NCI-H2081 treated with DMSO at 0.1 percent for 48 hours (cell line): ENCODE results near the gene RHOF.

Experiments used
- DNase-seq: peaks from one replicate; lab custom pipeline; 2025; lab: John Stamatoyannopoulos, UW

RHOF gene, protein sequence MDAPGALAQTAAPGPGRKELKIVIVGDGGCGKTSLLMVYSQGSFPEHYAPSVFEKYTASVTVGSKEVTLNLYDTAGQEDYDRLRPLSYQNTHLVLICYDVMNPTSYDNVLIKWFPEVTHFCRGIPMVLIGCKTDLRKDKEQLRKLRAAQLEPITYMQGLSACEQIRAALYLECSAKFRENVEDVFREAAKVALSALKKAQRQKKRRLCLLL

DNA sequence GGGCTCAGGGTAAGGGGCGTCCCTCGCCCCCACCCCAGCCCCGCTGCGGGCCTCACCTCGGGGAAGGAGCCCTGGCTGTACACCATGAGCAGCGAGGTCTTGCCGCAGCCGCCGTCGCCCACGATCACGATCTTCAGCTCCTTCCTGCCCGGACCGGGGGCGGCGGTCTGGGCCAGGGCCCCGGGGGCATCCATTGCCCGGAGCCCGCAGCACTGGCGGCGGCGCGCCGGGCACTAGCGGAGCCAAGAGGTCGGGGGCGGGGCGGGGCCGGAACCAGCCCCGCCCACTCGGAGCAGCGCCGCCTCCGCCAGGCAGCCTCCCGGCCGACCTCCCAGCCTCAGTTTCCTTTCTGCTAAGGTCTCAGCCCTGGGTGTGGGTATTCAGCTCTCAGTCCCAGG, at the start of gene RHOF:
Gene RHOF (minus strand): TSS at position 249 of the 398 bp plus-strand sequence. CDS start 55 bp downstream, at position 194.
- DNase-seq: no peak

DNA sequence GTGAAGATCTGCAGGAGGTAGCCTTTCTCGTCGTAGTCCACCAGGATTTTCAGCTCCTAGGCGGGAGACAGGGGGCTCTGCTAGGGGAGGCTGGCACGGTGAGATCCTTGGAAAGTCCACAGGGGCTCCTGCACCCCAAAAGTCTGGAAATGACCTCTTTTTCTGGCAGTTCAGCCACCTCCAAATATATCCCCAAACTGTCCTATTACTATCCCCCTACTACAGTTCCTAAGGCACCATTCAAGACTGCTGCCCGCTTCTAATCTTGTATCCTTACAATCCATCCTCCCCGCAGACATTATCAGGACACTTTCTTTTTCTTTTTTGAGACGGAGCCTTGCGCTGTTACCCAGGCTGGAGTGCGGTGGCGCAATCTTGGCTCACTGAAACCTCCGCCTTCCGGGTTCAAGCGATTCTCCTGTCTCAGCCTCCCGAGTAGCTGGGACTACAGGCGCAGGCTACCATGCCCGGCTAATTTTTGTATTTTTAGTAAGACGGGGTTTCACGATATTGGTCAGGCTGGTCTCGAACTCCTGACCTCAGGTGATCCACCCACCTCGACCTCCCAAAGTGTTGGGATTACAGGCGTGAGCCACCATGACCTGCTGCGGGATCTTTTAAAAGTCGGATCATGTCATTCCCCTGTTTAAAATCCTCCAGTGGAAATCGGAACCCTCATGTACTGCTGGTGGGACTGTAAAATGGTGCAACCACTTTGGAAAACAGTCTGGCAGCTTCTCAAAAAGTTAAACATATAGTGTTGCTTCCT, 46.7 kb upstream of the RHOF start:
- DNase-seq: no peak

DNA sequence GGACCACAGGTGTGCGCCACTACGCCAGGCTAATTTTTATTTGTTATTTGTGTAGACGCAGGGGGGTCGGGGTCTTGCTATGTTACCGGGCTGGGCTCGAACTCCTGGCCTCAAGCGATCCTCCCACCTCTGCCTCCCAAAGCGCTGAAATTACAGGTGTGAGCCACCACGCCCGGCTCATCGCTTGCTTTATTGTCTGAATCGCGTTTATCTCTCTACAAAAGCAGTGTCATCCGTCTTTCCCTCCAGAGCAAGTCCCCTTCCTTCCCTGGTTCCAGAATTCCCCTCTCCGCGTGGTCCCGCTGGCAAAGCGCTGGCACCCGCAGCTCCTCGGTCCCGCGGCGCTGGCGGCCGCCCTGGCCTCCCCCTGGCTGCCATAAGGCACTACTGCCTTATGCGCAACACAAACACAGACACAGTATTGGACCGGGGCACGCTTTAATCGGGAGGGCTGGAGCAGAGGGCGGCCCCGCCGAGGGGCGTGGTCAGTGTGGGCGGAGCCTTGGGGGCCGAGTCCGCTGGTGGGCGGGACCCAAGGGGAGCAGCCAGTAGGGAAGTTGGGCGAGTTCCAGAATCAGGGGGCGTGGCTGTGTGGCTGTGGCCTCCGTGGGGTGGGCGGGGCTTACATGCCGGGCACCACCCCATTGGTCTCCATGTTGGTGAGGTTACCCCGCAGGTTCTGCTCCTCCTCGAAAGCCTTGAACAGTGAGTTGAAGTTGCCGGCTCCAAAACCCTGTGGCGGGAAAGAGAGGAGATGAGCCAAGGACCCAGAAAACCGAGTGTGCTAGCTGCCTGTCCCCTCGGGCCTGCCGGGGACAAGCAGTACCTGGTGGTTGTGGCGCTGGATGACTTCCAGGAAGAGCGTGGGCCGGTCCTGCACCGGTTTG, 45.9 kb upstream of the RHOF start:
- peak; percentile 80 for DNase-seq

DNA sequence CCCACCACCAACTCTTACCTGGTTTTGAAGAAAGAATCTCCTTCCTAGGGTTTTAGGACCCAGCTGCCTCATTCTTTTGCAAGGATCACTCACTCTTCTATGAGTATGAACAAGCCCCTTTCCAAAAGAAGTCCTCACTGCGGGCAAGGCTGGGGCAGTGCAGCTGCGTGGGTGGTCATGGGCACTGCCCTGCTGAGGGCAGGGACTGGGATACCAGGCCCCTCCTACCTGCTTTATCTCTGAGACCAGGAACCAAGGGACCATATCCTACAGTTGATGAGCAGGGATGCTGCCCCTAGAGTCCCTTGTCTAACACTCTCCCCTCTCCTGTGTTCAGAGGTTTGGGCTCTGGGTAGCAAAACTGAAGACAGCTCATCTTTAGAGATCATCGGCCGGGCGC, 44.6 kb upstream of the RHOF start:
- no peak for DNase-seq

DNA sequence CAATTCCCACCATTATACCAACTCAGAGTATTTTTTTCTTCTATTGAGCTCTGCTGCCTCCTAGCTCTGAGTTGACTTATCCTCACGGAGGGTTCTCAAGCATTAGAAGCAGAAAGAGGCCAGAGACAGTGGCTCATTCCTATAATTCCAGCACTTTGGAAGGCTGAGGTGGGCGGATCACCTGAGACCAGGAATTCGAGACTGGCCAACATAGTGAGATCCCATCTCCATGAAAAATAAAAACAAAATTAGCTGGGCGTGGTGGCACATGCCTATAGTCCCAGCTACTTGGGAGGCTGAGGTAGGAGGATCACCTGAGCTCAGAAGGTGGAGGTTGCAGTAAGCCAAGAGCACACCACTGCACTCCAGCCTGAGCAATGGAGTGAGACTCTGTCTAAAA, 44.2 kb upstream of the RHOF start:
- no peak for DNase-seq

DNA sequence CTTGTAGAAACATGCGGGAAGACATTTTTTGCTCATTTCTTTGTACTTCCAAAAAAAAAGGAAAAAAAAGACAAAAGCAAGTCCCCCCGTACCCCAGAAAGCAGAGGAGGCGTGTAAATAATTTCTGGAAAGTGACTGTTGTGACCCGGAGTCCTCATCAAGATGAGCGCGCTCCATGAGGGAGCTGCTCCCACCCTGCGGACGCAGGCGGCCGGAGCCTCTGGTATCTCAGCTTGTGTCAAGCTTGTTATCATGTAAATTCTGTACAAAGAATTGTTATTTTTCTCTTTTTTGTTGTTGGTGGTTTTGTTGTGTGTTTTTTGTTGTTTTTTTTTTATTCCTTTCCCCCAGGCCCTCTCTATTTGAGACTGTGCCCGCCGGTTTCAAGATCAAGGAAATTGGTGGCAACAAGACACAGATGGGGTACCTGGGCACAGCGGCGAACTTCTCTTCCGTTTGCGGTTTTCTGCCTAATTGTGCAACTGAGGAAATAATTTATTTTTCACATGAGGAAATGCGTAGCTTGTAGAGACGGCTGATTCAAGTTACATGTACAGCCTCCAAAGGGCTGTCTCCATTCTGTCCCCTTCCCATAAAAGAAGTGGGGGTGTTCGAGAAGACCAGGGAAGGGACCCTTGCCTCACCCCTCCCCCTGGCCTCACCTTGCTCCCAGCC, 38.2 kb upstream of the RHOF start:
- no peak for DNase-seq

DNA sequence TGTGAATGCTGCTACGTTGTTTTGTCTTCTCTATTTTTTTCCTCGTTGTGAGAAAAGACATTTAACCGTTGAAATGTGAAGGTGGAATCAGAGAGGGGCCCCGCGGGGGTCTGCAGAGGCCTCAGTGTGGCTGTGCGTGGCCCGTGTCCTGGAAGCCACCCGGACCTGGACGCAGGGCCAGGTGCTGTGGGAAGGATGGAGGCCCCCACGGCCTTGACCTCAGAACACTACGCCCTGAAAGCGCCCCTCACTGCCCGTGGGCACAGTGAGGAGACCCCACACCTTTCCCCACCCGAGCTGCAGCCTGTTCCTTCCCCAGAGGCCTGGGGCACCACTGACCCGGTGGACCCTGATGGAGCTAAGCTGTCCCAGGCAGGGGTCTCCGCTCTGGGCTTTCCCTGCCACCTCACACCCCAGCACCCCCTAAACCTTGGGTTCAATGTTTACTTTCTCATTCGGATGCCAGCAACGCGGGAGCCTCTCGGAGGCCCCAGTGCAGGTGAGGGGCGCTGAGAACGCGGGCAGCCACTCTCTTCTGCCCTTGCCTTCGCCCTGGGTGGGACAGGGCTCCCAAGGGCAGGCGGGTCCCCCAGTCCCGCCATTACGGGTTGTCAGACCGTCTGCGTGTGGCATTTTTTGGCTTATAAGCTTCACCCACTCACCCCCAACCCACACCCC, 37.2 kb upstream of the RHOF start:
- no peak for DNase-seq

DNA sequence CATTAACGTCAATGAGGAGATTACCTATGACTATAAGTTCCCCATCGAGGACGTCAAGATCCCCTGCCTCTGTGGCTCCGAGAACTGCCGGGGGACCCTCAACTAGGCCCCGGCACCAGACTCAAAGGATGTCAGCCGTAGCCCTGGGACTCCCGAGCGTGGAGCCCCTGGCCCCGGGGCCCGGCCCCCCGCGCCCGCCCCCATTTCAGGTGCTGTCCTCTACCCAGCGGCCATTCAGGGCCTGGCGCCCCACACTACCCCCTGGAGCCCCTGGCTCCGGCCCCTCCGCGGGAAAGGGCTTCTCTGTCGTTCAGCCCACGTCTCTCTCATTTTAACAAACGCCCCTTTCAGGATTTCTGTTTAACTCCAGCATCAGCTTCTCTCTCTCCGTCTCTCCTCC, 36.6 kb upstream of the RHOF start:
- no peak for DNase-seq

DNA sequence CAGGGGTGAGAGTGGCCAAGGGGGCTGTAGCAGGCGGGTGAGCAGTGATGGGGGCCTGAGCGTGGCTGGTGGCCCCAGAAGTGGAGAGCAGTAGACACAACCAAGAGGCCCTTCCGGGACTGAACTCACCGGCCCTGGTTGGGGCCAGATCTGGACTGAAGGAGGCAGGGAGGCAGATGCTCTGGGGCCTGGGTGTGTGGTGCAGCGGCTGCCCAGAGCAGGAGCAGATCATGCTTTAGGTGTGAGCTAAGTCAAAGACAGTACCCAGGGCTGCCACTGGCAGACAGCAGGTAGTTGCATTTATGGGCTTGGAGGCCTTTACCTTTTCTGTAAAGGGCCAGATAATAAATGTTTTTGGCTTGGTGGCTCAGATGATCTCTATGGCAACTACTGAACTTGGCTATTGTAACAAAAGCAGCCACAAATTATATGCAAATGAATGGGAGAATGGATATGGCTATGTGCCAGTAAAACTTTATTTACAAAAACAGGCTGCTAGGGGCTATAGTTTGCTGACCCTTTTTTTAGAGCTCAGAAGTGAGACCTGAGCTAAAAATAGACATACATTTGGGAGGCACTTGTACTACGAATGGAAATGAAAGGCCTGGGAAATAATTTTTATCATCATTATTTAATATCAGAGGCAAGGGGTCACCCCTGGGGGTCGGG, 35.9 kb upstream of the RHOF start:
- peak; percentile 28 for DNase-seq

DNA sequence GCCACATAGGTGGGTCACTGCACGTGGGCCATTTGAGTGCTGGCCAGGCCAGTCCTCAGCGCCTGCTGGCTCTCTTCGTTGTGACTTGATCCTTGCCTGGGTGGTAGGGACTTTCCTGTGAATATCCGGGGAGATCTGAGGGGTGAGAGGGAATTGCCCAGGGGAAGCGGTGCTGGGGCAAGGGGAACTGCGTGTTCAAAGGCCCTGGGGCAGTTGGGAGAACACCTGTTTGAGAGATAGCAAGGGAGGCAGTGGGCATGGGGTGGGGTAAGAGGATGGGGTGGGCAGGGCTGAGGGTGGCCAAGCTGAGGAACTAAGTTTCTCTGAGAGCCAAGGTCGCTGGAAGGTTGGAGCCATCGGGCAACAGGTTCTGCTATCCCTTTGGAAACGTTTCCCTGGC, 35.3 kb upstream of the RHOF start:
- DNase-seq: no peak

DNA sequence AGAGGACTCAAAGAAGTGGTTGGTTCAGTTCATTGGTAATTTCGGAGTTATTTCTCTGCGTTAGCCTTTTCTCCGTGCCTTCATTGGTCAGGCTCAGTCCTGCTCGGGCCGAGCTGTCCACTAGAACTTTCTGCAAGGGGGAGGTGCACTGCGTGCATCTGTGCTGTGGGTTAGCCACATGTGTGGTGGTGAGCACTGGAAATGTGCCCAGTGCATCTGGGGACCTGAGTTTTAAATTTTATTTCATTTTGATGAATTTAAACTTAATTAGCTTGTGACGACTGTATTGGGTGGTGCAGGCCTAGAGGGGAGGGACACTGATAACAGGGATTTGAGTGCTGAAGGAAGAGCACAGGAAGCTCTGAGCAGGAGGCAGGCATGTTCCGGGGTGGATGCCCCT, 34.8 kb upstream of the RHOF start:
- DNase-seq: no peak

DNA sequence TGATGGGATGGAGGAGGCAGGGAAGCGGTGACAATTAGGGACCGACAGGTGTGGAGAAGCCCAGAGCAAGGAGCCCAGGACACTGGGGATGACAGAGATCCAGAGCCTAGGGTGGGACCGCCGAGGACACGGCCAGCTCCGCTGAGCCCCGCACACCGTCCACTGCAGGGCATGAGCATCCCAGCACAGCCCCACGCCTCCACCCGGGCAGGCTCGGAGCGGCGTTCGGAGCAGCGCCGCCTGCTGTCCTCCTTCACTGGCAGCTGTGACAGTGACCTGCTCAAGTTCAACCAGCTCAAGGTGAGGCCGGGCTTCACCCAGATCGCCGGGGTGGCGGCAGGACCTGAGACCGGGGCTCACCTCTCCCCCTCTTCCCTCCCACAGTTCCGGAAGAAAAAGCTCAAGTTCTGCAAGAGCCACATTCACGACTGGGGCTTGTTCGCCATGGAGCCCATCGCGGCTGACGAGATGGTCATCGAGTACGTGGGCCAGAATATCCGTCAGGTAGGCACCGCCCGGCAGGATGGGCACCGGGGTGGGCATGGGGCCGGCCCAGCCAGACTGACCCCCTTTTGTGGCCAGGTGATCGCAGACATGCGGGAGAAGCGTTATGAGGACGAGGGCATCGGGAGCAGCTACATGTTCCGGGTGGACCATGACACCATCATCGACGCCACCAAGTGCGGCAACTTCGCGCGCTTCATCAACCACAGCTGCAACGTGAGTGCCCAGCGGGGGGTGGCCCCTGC, 34.0 kb upstream of the RHOF start:
- DNase-seq: no peak

DNA sequence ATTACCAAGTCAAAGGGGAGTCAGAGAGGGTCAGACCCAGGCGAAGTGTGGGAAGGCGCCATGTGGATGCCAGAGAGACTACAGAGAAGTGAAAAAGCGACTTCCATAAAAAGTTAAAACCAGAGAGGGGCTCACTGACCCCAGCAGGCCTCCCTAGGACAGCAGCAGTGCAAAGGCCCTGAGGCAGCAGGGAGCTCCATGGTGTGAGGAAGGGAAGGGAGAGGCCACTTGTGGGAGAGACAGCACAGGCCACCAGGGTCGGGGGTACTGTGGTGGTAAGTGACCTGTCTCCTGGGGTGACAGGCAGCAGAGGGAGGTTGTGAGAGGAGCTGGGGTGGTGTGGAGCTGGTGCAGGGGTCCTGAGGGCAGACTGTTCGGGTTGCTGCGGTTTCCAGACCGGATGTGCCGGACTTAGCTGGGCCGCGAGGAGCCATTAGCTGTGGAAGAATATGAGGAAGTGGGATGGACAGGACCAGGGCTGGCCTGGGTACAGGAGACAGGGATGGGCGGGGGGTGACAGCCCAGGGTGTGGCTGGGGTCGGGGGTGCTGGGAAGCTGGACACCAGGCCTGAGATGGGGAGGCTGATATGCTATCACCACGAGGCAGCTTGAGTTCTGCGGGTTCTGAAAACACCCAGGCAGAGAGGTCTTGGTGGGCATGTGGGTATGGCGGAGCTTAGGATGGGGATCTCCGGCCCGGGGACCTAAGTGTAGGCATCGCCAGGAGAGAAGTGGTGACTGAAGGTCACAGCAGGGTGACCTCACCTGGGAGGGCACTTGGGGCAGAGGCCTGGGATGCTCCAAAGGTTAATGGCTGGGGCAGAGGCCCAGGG, 33.0 kb upstream of the RHOF start:
- DNase-seq: no peak

DNA sequence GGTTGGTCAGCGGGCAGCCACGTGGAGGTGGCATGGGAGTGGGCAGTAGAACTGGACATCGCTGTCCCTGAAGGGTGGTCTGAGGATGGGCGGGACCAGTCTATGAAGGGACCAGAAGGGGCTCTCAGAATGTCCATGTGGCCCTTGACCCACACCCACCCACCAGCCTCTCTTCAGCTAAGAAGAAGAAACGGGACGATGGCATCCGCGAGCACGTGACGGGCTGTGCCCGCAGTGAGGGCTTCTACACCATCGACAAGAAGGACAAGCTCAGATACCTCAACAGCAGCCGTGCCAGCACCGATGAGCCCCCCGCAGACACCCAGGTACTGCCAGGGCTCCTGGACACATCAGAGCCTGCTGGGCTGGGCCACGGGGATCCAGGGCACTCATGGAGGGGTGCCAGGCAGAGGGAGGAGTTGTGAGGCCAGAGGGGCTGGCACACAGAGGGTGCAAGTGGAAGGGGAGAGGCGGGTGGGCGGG, 31.6 kb upstream of the RHOF start:
- no peak for DNase-seq

DNA sequence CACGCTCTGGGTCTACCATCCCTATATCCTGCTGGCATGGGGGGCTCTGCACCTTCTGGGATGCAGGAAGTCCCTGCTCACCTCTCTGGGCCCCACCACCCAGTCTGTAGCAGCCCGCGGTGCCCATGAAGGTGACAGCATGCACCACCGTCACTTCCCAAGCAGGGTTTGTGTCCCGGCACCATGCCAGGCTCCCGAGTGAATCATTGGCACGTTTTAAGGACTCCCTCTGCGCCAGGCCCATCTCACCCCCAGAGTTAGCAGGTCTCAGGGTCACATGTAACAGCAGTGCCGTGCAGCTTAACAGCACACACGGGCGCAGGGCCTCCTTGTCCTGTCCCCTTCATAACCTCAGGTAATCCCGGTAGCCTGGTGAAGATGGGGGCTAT, 30.2 kb upstream of the RHOF start:
- DNase-seq: no peak

DNA sequence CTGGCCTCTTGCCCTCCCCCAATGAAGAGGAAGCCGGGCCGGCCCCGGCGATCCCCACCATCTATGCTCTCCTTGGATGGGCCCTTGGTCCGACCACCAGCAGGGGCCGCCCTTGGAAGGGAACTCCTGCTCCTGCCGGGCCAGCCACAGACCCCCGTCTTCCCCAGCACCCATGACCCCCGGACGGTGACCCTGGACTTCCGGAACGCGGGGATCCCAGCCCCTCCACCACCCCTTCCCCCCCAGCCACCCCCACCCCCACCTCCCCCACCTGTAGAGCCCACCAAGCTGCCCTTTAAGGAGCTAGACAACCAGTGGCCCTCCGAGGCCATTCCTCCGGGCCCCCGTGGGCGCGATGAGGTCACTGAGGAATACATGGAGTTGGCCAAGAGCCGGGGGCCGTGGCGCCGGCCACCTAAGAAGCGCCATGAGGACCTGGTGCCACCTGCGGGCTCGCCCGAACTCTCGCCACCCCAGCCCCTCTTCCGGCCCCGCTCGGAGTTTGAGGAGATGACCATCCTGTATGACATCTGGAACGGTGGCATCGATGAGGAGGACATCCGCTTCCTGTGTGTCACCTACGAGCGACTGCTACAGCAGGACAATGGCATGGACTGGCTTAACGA, 29.7 kb upstream of the RHOF start:
- no peak for DNase-seq

DNA sequence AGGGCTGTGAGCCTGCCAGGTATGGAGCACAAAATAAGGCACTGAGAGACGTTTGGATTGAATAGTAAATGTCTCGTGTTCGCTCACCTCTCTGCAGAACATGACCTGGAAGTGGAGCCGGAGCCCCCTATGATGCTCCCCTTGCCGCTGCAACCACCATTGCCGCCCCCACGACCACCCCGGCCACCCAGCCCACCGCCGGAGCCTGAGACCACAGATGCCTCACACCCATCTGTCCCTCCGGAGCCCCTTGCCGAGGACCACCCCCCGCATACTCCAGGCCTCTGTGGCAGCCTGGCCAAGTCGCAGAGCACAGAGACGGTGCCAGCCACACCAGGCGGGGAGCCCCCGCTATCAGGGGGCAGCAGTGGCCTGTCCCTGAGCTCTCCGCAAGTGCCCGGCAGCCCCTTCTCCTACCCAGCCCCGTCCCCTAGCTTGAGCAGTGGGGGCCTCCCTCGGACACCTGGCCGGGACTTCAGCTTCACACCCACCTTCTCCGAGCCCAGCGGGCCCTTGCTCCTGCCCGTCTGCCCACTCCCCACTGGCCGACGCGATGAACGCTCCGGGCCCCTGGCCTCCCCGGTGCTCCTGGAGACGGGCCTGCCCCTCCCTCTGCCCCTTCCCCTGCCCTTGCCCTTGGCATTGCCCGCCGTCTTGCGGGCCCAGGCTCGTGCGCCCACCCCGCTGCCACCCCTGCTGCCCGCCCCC, 29.1 kb upstream of the RHOF start:
- no peak for DNase-seq

DNA sequence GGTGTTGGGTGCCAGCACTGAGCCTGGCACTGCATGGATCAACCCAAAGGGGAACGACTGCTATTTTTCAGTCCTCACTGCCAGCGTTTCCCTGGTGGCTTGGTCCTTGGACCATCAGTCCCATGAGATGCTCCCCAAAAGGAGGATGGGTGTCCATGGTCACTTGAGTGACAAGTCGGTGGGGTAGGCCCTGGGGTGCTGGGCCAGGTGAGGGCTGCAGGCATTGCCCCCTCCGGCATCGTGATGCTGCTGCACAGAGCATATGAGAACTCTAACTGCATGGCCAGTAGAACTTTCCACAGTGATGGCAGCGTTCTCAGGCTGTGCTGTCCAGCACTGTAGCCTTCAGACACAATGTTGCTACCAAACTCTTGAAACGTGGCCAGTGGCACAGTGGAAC, 26.6 kb upstream of the RHOF start:
- no peak for DNase-seq
